Cardiac fibroblast (primary cell): ENCODE results near the gene ZNRF1.
A peak's percentile ranks its signal among the peaks of the same experiment; 100 is the strongest.

Experiments
- DNase-seq, 2 donors: peaks; one replicate each; pipeline versions ENCODE4 v3.0.0 to v3.0.0-alpha.2; 2010; ENCODE audit warnings: low read depth in 2 of 2
- H3K4me3 ChIP-seq, 2 donors: replicated peaks in 1 of 2; 1 replicate in 1 of 2; 2 replicates in 1 of 2; pipeline ENCODE4 v1.5.1; 2011; ENCODE audit warnings: low read depth in 2 of 2, low read length in 2 of 2, mild to moderate bottlenecking in 2 of 2, moderate library complexity in 1 of 2
- TF ChIP-seq, protein P1 (sequence below): IDR thresholded peaks from one replicate; pipeline ENCODE4 v1.5.1; 2011; ENCODE audit warnings: low read depth, mild to moderate bottlenecking, low read length, inconsistent platforms

ZNRF1 gene

DNA sequence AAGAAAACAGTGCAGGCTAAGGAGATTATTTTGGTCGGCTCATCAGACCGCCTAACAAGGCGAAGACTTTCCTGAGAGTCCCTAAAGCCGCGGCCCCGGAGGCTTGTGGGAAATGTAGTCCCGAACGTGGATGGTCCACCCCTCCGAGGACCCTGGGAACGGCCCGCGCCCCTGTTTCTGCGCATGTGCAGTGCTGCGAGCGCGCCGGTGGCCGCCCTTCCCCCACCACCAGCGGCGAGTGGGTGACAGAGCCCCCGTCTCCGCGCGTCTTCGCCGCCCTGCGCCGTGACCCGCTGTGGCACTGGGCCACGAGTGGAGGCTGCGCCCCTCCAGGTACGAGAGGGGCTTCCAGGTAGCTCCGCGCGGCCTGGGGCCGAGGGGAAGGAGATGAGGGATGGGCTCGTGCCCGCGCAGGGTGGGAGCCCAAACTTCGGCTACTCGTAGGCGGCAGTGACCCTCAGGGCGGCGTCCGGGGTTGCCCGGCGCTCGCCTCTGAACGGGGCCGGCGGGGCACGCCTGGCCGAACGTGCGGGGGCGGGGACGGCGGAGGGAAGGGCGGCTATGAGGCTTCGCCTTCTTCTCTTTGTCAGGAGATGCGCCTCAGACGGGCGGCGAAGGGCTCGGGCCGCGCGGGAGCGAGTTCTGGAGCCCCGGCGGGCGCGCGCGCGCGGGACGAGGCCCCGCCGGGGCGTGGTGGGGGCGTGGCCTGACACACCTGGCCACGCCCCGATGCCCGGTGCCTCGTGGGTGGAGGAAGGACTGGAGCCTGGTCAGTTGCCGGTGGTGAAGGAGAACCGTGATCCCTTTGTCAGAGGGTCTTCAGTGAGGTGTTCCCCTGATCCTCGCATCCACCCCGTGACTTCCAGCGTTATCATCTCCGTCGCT is 149.7 kb downstream of the ZNRF1 start, which contains the start of gene ZFP1:
Gene ZFP1, plus strand, starts transcription at position 214 of the 885 bp plus-strand sequence. CDS start 4,428 bp downstream, outside the sequence.
- H3K4me3 ChIP-seq: peak within 1 kb of the TSS; percentile 97 to 100
- TF ChIP-seq, protein P1, sequence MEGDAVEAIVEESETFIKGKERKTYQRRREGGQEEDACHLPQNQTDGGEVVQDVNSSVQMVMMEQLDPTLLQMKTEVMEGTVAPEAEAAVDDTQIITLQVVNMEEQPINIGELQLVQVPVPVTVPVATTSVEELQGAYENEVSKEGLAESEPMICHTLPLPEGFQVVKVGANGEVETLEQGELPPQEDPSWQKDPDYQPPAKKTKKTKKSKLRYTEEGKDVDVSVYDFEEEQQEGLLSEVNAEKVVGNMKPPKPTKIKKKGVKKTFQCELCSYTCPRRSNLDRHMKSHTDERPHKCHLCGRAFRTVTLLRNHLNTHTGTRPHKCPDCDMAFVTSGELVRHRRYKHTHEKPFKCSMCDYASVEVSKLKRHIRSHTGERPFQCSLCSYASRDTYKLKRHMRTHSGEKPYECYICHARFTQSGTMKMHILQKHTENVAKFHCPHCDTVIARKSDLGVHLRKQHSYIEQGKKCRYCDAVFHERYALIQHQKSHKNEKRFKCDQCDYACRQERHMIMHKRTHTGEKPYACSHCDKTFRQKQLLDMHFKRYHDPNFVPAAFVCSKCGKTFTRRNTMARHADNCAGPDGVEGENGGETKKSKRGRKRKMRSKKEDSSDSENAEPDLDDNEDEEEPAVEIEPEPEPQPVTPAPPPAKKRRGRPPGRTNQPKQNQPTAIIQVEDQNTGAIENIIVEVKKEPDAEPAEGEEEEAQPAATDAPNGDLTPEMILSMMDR: no peak
- DNase-seq: peak; percentile 94

DNA sequence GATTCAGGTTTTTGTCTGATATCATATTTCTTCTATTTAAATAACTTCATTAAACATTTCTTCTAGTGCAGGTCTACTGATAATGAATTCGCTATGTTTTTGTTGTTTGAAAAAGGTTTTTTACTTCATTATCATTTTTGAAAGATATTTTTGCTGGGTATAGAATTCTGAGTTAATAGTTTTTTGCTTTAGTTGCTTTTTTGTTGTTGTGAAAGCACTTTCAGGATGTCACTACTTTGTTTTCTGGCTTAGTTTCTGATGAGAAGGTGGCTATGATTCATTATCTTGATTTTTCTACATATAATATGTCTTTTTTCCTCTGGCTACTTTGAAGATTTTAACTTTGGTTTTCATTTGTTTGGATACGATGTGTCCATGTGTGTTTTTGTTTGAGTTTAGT is 153.0 kb downstream of the ZNRF1 start:
- no peak overlapping the region for H3K4me3 ChIP-seq
- DNase-seq: no peak
- TF ChIP-seq, protein P1: no peak

DNA sequence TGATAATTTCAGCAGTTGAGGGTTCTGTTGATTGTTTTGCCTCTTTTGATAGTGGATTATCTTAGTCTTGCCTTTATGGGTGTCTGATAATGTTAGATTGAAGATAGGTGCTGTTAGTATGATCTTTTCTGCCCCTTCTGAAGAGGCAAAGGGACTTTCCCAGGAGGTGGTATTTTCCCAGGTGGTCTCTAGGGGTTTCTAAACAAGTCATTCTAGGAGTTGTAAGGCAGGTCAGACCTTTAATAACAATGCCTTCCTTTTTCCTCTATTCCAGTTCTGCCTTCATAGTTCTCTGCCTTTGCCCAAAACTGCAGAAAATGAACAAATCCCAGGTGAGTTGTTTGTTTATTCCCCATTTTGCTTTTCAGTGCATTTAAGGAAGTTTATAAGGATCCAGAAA is 153.8 kb downstream of the ZNRF1 start:
- DNase-seq: no peak
- no peak overlapping the region for H3K4me3 ChIP-seq
- TF ChIP-seq, protein P1: no peak

DNA sequence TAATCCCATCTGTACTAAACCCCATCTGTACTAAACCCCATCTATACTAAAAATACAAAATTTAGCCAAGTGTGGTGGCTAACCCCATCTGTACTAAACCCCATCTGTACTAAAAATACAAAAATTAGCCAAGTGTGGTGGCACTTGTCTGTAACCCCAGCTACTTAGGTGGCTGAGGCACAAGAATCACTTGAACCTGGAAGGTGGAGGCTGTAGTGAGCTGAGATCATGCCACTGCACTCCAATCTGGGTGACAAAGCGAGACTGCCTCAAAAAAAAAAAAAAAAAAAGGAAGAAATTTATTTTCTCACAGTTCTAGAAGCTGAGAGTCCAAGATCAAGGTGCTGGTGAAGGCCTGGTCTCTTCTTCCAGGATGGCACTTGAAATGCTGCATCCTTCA is 161.6 kb downstream of the ZNRF1 start:
- H3K4me3 ChIP-seq: no peak overlapping the region
- DNase-seq: no peak
- TF ChIP-seq, protein P1: no peak
